NCI-H524 (cell line): ENCODE results near the gene TRABD2A.

Source experiments
- DNase-seq, 2 experiments: peaks; one replicate each; lab custom pipeline; 2025; lab: John Stamatoyannopoulos, UW

Gene TRABD2A

DNA sequence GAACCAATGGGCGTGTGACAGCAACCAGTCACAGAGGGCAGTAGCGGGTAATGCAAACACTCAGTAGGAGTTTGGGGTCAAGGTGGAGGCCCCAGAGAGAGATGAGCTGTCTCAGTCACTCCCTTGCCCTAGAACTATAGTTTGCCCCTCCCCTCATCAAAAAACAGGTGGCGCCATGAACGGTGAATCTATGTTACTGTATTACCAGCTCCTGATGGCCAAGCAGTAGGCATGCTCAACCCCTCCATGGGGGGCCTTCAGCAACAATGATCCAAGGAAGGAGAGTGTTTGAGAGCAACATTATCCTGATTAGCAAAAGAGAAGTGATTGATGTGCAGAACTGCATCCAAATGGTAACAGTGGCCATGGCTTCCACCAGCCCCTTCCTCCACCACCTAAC lies 30.4 kb downstream of the TRABD2A start:
- no peak for DNase-seq

GRCh38 chr2:84849271-84849952 lies 31.5 kb downstream of the TRABD2A start:
- DNase-seq, result peak in 1 of 2 experiments; percentile 15

- DNase-seq, result no peak
These were observed 33.4 kb downstream of the TRABD2A start for GRCh38 chr2:84847326-84848050.

- DNase-seq, result no peak
These were observed 34.1 kb downstream of the TRABD2A start for GRCh38 chr2:84846741-84847142.

GRCh38 chr2:84846041-84846663 lies 34.7 kb downstream of the TRABD2A start:
- no peak for DNase-seq

DNA sequence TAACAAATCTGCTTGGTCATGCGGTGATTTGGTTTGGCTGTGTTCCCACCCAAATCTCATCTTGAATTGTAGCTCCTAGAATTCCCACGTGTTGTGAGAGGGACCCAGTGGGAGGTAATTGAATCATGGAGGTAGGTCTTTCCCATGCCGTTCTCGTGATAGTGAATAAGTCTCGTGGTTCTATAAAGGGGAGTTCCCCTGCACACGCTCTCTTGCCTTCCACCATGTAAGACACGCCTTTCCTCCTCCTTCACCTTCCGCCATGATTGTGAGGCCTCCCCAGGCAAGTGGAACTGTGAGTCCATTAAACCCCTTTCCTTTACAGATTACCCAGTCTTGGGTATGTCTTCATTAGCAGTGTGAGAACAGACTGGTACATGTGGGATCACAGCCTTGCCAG lies 36.7 kb downstream of the TRABD2A start:
- DNase-seq, result no peak

DNA sequence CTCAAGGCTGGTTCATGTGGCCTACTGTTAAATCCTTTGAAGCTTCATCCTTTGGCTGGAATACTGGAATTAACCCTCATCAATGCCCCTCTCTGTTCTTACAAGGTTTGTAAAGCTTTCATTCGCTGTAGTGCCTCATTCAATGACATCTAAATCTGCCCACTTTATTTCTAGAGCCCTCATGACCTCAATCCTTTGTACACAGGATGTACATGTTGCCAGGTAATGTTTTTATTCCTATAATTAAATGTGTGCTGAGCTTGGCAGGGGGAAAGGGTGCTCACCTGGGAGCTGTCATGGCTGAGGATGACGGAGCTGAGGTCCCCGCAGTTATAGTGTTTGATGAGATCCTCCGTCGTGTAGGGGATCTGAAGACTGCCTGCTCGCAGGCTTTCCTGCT lies 39.3 kb downstream of the TRABD2A start:
- DNase-seq, result no peak

DNA sequence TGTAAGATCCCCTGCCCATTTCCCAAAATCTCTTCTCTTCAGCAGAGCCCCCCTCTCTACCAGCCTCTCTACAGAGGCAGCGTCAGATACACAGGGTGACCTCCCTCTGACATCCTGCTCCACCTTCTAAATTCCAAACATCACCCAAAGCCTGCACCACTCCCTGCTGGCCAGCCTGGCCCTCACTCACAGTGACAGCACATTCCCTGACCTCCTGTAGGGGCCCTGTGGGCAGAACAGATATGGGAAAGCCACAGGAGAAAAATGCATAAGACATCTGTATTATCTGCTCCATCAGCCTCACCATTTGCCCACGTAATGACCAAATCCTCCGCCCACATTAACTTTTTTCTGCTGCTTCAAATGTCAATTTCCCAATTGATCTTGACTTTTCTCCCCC lies 40.6 kb downstream of the TRABD2A start:
- DNase-seq, result no peak

DNA sequence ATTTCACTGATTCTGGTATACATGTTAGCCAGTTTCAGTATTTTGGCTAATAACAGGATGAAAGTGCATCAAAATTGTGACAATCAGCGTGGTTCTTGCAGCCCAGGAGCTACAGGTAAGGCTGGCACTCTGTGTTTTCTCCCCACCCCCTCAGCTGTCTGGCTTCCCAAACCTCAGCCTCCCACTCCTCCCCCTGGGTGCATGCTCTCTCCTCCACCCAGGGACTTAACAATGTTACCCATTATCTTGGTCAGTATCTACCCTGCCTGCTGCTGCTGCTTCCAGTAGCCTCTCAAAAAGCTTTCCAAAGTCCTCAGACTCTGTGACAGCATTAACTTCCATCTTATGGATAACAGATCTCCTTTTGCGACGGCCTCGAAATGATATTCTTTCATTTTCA lies 41.0 kb downstream of the TRABD2A start:
- no peak for DNase-seq

GRCh38 chr2:84838434-84839145 lies 42.3 kb downstream of the TRABD2A start:
- no peak for DNase-seq

- no peak for DNase-seq
These were observed 44.7 kb downstream of the TRABD2A start for GRCh38 chr2:84836215-84836614.

- no peak for DNase-seq
These were observed 47.3 kb downstream of the TRABD2A start for GRCh38 chr2:84833481-84834150.

DNA sequence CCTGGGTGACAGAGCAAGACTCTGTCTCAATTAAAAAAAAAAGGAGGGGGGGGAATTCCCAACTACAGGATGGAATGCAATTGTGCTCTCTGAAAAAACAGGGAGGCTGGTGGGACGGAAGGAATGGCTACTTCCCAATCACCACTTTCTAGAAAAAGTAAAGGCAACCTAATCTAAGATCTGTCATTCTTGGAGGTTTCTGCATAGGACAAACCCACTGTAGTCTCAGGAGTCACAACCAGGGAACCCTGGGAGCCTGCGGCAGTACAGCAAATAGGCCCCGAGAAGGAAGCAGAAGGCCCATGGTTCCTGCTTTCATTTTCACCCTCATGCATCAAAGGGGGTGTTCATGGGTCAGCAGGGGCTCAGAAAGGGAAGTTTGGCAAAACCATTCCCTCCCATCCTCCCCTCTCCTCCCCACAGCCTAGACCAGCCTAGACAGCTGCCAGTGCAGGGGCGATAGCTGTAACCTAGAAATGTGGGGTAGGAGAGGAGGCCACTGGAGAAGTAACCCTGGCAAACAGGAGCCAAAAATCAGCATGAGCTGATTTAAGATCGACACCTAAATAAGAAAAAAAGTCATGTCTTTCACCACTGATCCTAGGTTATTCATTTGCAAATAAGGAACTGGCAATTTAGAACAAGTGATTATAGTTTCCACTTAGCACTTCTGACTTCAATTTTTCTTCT lies 48.0 kb downstream of the TRABD2A start:
- no peak for DNase-seq

DNA sequence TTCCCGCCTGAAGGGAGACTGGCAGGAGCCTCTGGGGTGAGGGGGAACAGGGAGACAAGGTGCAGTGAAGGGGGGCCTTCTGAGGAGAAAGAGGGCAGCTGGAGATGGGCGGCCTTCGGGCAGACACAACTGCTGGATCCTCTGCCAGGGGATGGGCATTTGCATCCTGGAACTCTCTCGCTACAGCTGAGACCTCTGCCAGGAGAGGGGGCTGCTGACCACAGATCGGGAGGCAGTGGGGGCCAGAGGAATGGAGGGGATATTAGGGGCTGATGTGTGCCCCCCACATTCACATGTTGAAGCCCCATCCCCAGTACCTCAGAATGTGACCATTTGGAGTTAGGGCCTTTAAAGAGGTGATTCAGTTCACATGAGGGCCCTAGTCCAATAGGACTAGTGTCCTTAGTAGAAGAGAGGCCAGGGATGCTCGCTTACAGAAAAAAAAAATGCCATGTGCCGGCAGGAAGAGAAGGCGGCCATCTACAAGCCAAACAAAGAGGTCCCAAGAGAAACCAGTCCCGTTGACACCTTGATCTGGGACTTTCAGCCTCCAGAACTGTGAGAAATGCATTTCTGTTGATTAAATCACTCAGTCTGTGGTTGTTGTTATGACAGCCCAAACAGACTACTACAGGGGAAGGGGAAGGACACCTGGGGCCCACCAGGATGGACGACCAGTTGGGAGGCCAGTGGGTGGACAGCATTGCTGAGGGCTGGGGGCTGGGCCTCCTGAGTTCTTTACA lies 50.0 kb downstream of the TRABD2A start:
- DNase-seq, result no peak

GRCh38 chr2:84830095-84830494 lies 50.8 kb downstream of the TRABD2A start:
- no peak for DNase-seq

DNA sequence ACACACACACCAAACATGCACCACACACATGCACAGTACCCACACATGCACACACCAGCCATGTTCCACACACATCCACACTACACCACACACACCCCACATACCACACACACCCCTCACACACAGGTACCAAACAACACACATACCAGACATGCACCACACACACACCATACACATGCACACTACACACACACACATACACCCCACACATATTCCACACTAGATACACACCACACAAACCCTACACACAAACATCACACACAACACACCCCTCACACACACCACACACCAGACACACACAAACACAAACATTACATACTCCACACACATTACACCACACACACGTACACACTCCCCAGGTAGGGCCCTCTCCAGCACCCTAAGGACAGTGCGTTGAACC lies 51.2 kb downstream of the TRABD2A start:
- DNase-seq, result no peak

GRCh38 chr2:84827978-84828575 lies 52.8 kb downstream of the TRABD2A start:
- no peak for DNase-seq

DNA sequence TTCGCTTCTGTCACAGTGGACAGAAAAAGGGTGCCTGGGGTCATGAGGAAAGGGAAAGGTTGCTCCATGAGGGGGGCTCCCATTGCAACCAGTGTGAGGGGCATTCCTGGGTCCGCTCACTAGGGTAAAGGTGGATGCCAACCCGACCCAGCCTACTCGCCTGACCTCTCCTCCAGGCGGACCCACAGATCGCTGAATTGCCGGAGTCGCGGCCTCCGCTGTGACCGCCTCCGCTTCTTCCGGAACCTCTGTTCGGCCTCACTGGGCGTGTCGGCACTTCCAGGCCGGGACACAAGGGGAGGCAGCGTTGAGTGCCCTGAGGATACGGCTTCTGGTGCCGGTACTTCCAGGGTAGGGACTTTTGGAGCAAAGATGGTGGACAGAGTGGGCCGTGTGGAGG lies 57.1 kb downstream of the TRABD2A start:
- no peak for DNase-seq

DNA sequence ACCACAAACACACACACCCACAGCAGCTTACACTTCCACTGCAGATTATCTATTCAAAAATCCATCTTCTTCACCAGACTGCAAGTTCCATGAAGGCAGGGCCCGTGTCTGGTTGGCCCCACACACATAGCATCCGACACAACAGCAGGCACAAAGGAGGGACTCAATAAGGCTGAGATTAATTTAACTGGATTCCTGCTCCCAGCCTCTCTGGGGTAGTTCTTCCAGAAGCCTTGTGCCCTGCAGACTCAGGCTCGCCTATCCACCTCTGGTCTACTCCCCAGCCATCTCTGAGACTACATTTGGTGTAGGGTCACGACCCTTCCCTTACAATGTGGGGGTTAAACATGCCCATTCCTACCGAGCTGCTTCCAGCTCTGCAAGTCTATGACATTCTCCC lies 57.7 kb downstream of the TRABD2A start:
- no peak for DNase-seq

DNA sequence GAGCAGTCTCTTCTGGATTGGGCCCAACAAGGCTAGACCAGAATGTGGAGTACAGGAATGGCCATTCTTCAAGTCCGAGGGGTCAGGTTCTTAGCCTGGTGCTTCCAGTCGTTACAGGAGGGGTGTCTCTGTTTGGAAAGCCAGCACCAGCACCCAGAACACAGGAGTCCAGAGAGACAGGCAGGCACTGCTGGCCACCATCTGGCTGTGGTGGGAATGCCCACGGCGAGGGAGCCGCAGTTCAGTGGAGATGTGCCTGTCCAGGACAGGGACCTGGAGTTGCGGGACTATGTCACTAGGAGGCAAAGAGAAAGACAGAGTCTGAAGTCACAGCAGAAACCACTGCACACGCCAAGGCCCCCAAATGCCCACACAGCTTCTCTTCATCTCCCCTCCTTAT lies 59.1 kb downstream of the TRABD2A start:
- DNase-seq, result no peak
